Common myeloid progenitor, CD34-positive (primary cell): ENCODE data around the gene TPK1.
"Not testable (repeated sequence)": the region's sequence is repeated elsewhere in the genome, so short reads cannot be mapped to it uniquely, and the experiment has no call there.

Experiments used
- CTCF ChIA-PET: fragments of 350-600 bp; sonication (Branson Sonifier 250); formaldehyde crosslinking; loops from one replicate; lab custom pipeline; 2021; ENCODE audit warnings: antibody characterized with exemption; lab: Charles Lee
- POLR2A ChIA-PET: fragments of 350-600 bp; sonication (Branson Sonifier 250); formaldehyde crosslinking; loops from one replicate; lab custom pipeline; 2021; ENCODE audit warnings: antibody characterized with exemption; lab: Charles Lee
- DNase-seq, 3 donors: peaks; one replicate each; pipeline versions ENCODE4 v3.0.0 to v3.0.0-alpha.2; 2013
- H3K27ac ChIP-seq, 2 experiments: 1 replicate in 1 of 2; 2 replicates in 1 of 2; pipeline ENCODE4 v1.7.0; 2013; ENCODE audit warnings: inconsistent platforms in 2 of 2, low read length in 2 of 2, mild to moderate bottlenecking in 2 of 2, low read depth in 1 of 2, moderate library complexity in 1 of 2; ENCODE audit not compliant: severe bottlenecking in 2 of 2, insufficient read depth in 1 of 2, poor library complexity in 1 of 2
- H3K27me3 ChIP-seq, 5 experiments: replicated peaks in 2 of 5; 1 replicate in 3 of 5; 2 replicates in 2 of 5; pipeline versions ENCODE4 v1.6.1 to v1.7.0; 2013; ENCODE audit warnings: low read length in 4 of 5, mild to moderate bottlenecking in 2 of 5, moderate library complexity in 2 of 5, inconsistent platforms in 1 of 5; ENCODE audit not compliant: insufficient read depth in 5 of 5, control insufficient read depth in 4 of 5
- H3K36me3 ChIP-seq, 4 experiments: 1 replicate in 2 of 4; 2 replicates in 2 of 4; pipeline versions ENCODE4 v1.6.1 to v1.7.0; 2013; ENCODE audit warnings: low read length in 3 of 4, control low read depth in 1 of 4, mild to moderate bottlenecking in 1 of 4; ENCODE audit not compliant: control insufficient read depth in 4 of 4, insufficient read depth in 4 of 4
- H3K4me1 ChIP-seq, 4 experiments: 1 replicate in 3 of 4; 2 replicates in 1 of 4; pipeline versions ENCODE4 v1.6.1 to v1.7.1; 2013; ENCODE audit warnings: low read length in 3 of 4, mild to moderate bottlenecking in 3 of 4, control low read depth in 1 of 4, inconsistent platforms in 1 of 4, moderate library complexity in 1 of 4; ENCODE audit not compliant: control insufficient read depth in 4 of 4, insufficient read depth in 4 of 4; ENCODE audit errors: control extremely low read depth in 1 of 4
- H3K4me3 ChIP-seq, 7 experiments: 1 replicate in 4 of 7; 2 replicates in 3 of 7; pipeline versions ENCODE4 v1.5.1 to v1.7.0; 2013; ENCODE audit warnings: mild to moderate bottlenecking in 7 of 7, low read length in 6 of 7, moderate library complexity in 6 of 7, inconsistent platforms in 2 of 7, low read depth in 2 of 7, control low read depth in 1 of 7; ENCODE audit not compliant: insufficient read depth in 4 of 7, control insufficient read depth in 1 of 7; ENCODE audit errors: extremely low read depth in 1 of 7
- H3K9me3 ChIP-seq, 5 experiments: 1 replicate in 4 of 5; 2 replicates in 1 of 5; pipeline versions ENCODE4 v1.6.1 to v1.7.1; 2013; ENCODE audit warnings: low read length in 4 of 5, mild to moderate bottlenecking in 2 of 5, inconsistent platforms in 1 of 5, low read depth in 1 of 5, moderate library complexity in 1 of 5; ENCODE audit not compliant: control insufficient read depth in 4 of 5, insufficient read depth in 2 of 5; ENCODE audit errors: control extremely low read depth in 1 of 5
- WGBS: methylation state at CpG from one replicate; pipeline ENCODE4 v1.1.5; 2013; ENCODE audit not compliant: insufficient coverage; 5-methylcytosine and 5-hydroxymethylcytosine counted together

The TPK1 gene

GRCh38 chr7:144817001-144817400 lies 18.9 kb downstream of the TPK1 start:
- no peaks in the 10 kb centered on the region for H3K27me3 ChIP-seq
- no peak overlapping the region for H3K4me3 ChIP-seq
- no CpG with 5 or more reads among the region's 3 CpGs for WGBS
- ChIA-PET CTCF (interaction anchor here (1.3 to 2.2 kb wide), 2 partner anchors 10 to 16 kb away, joined by 4 to 8 read pairs; no protein-coding TSS in a partner anchor), POLR2A (interaction anchor here (2.5 kb wide), 1 partner anchor 18 kb away, joined by 9 read pairs; no protein-coding TSS in a partner anchor)
- H3K27ac ChIP-seq, result no peak overlapping the region
- no peaks in the 10 kb centered on the region for H3K36me3 ChIP-seq
- H3K9me3 ChIP-seq, result no peaks in the 10 kb centered on the region
- H3K4me1 ChIP-seq, result peaks cover 0 to 21% (median 13%) of the 10 kb centered on the region in 4 experiments
- DNase-seq, result no peak

DNA sequence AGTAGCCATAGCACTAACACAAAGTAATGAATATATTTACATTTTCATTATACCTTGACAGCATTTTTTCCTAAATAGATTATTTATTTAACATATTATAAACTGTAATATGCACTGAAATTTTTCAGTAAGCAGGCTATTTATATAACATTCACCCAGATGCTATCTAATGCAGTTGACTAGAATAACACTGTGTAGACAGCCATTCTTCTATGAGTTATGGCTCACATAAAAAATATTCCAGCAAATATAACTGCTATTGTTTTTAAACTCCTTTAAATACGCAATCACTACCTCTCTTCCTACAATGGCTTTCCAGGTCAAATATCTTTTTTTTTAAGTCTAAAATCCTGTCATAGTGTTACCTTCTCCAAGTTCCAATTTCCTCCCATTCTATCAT lies 21.6 kb downstream of the TPK1 start:
- 100% methylated on average over 1 of the region's 1 CpG for WGBS
- ChIA-PET POLR2A (no interaction called here), CTCF (no interaction called here)
- peaks cover 0 to 21% (median 14%) of the 10 kb centered on the region in 4 experiments for H3K4me1 ChIP-seq
- no peak for DNase-seq
- H3K36me3 ChIP-seq, result no peaks in the 10 kb centered on the region
- no peak overlapping the region for H3K27ac ChIP-seq
- no peaks in the 10 kb centered on the region for H3K9me3 ChIP-seq
- no peaks in the 10 kb centered on the region for H3K27me3 ChIP-seq
- H3K4me3 ChIP-seq, result no peak overlapping the region

DNA sequence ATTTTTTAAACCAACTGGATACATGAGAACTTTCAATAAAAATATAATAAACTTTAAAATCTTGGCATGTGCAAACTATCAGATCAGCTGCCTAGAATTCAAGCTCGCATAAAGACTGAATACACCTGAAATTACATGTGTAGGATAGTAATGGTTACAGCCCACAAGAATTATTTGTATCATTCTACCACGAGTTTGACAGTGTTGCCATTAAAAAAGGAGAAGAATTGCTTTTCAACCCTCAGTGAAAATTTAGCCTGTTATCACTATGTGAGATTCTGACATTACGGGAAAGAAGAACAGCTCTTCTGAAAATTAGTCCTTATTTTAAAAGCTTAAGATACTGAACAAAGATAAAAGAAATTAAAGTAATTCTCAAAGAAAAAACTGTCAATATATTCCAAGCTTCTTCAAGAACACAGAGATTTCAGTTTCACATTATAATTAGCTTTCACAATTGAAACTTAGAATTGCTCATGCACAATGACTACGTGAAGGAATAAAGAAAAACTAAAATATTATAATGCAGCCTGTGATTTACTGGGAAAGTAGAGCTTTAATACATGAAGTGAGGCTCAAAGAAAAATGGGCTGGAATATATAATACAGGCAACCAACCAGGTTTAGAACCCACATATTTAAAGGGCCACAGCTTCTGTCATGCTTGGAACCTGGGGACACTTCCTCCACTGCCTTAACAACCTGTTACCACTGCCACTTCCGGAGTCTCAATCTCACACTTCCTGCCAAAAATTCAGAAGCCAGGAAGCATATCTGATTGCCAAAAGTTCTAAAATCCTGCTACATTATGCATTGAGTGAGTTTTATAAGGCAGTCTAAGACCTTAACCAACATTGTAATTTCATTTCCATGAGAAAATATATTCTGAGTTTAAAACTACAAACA lies 23.2 kb downstream of the TPK1 start:
- Histone ChIP-seq H3K36me3 (no peaks in the 10 kb centered on the region), H3K27ac (no peak overlapping the region), H3K27me3 (no peaks in the 10 kb centered on the region), H3K4me3 (peak overlapping the region in 3 of 7 experiments; percentile 13 to 33 (median 14)), H3K4me1 (peaks cover 0 to 11% (median 5%) of the 10 kb centered on the region in 4 experiments), H3K9me3 (no peaks in the 10 kb centered on the region)
- DNase-seq, result peak; percentile 34 to 75 (median 60)
- WGBS, result no CpG with 5 or more reads among the region's 5 CpGs
- CTCF ChIA-PET, result interaction anchor here (1.0 to 1.3 kb wide), 4 partner anchors 12 to 26 kb away, joined by 3 to 4 read pairs (median 4); partner anchors contain the start of gene TPK1
- POLR2A ChIA-PET, result interaction anchor here (0.7 to 1.7 kb wide), 2 partner anchors 14 to 24 kb away, joined by 3 to 6 read pairs; partner anchors contain the start of gene TPK1

- ChIA-PET POLR2A (no interaction called here), CTCF (interaction anchor here (1.6 to 2.4 kb wide), 2 partner anchors 11 to 13 kb away, joined by 4 read pairs; no protein-coding TSS in a partner anchor)
- Histone ChIP-seq H3K27ac (no peak overlapping the region), H3K9me3 (peaks cover 0 to 4% (median 0%) of the 10 kb centered on the region in 5 experiments), H3K4me1 (no peaks in the 10 kb centered on the region), H3K36me3 (no peaks in the 10 kb centered on the region), H3K27me3 (no peaks in the 10 kb centered on the region), H3K4me3 (no peak overlapping the region)
- DNase-seq, result no peak
- WGBS, result 90% methylated on average over 2 of the region's 5 CpGs
These were observed 30.1 kb downstream of the TPK1 start for GRCh38 chr7:144805627-144806239.

DNA sequence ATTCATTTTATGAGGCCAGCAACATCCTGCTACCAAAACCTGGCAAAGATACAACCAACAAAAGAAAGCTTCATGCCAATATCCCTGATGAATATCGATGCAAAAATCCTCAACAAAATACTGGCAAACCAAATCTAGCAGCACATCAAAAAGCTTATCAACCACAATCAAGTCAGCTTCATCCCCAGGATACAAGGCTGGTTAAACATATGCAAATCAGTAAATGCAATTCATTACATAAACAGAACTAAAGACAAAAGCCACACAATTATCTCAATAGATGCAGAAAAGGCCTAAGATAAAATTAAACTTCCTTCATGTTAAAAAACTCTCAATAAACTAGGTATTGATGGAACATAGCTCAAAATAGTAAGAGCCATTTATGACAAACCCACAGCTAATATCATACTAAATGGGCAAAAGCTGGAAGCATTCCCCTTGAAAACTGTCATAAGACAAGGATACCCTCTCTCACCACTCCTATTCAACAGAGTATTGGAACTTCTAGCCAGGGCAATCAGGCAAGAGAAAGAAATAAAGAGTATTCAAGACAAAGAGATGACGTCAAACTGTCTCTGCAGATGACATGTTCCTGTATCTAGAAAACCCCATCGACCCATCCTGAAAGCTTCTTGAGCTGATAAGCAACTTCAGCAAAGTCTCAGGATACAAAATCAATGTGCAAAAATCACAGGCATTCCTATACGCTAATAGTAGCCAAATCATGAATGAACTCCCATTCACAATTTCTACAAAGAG lies 35.0 kb downstream of the TPK1 start:
- H3K4me3 ChIP-seq, DNase-seq, POLR2A ChIA-PET, H3K27me3 ChIP-seq, H3K27ac ChIP-seq, H3K36me3 ChIP-seq, H3K4me1 ChIP-seq: not testable (repeated sequence)
- CTCF ChIA-PET, result interaction anchor here (0.9 to 1.8 kb wide), 4 partner anchors 11 to 35 kb away, joined by 3 to 4 read pairs (median 3); partner anchors contain the start of gene TPK1
- 88% methylated on average over 1 of the region's 4 CpGs for WGBS
- H3K9me3 ChIP-seq, result peaks cover 0 to 23% (median 3%) of the 10 kb centered on the region in 5 experiments

GRCh38 chr7:144796919-144797318 lies 38.9 kb downstream of the TPK1 start:
- Histone ChIP-seq H3K4me3 (no peak overlapping the region), H3K27me3 (no peaks in the 10 kb centered on the region), H3K9me3 (peaks cover 0 to 19% (median 3%) of the 10 kb centered on the region in 5 experiments), H3K36me3 (no peaks in the 10 kb centered on the region), H3K27ac (no peak overlapping the region), H3K4me1 (no peaks in the 10 kb centered on the region)
- 100% methylated on average over 5 of the region's 5 CpGs for WGBS
- DNase-seq, result no peak
- POLR2A ChIA-PET, result no interaction called here
- CTCF ChIA-PET, result interaction anchor here (3.1 kb wide), 1 partner anchor 9 kb away, joined by 11 read pairs; no protein-coding TSS in a partner anchor
